Heart left ventricle (tissue), 13 donors: Measurements from ENCODE around the gene TNFAIP1.

Experiments used
- POLR2A ChIP-seq, 2 donors: fragments of 450-650 bp; IDR thresholded peaks; one replicate each; pipeline ENCODE4 v1.6.1; 2017; ENCODE audit warnings: antibody characterized with exemption in 2 of 2, mild to moderate bottlenecking in 2 of 2, moderate library complexity in 2 of 2
- TF ChIP-seq, protein P1 (sequence below), 12 donors: fragments of 200-600 bp; sonication (generic) in 4 of 12; IDR thresholded peaks; one replicate each; pipeline versions ENCODE4 v1.5.0 to v1.8.0; 2018 to 2022; ENCODE audit warnings: antibody characterized with exemption in 12 of 12, mild to moderate bottlenecking in 5 of 12
- donor health status: ischemic (EF 13 %, LVEDD 7.1; RV severe dilation, severe dysfunction).
- donor health status: DM: no; HTN: yes; CAD: no.
- donor health status: DM: no; HTN: no; CAD: no.
- donor health status: ischemic (EF 25% LVEDD 6.9; RV normal size, moderate dysfunction).
- donor health status: ischemic (EF 25% LVEDD 5.7; RV mildly dilated, moderate dysfunction).
- donor health status: ischemic (EF 35%, LVEDD 5.7; RV mildly dilated, moderate dysfunction).
- donor health status: nonischemic (EF 11% LVEDD 7.7; RV severe dilation, severe dysfunction).
- donor health status: DM: yes; HTN: yes; CAD: no.
- donor health status: PGD.
- donor health status: ischemic (EF 29% LVEDD 5.4; RV normal size, mild dysfunction).
- donor health status: nonischemic (EF 23%, LVEDD 6.1; RV moderate dilation, normal function).

DNA sequence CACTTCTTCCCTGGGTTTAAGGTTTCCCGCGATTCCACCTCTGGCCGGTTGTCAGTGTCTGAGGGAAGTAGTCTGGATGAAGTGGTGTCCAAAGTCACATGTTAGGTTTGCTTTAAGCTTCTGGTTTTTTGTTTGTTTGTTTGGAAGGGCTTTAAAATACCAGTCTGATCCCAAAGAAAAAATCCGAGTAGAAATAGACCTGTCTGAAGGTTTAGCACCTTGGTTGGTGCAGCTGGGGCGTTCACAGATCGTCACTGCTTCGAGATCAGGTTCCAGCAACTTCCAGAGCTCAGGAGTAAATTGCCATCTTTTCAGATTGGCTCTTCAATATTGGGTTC, 16.0 kb upstream of the TNFAIP1 start:
- TF ChIP-seq, protein P1, sequence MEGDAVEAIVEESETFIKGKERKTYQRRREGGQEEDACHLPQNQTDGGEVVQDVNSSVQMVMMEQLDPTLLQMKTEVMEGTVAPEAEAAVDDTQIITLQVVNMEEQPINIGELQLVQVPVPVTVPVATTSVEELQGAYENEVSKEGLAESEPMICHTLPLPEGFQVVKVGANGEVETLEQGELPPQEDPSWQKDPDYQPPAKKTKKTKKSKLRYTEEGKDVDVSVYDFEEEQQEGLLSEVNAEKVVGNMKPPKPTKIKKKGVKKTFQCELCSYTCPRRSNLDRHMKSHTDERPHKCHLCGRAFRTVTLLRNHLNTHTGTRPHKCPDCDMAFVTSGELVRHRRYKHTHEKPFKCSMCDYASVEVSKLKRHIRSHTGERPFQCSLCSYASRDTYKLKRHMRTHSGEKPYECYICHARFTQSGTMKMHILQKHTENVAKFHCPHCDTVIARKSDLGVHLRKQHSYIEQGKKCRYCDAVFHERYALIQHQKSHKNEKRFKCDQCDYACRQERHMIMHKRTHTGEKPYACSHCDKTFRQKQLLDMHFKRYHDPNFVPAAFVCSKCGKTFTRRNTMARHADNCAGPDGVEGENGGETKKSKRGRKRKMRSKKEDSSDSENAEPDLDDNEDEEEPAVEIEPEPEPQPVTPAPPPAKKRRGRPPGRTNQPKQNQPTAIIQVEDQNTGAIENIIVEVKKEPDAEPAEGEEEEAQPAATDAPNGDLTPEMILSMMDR (IDR thresholded peaks at IDR 0.05), result no peak
- no peak for TF ChIP-seq POLR2A (IDR thresholded peaks at IDR 0.05)
